HG02759 (cell line): ENCODE data around the gene VPS18.
A peak's percentile ranks its signal among the peaks of the same experiment; 100 is the strongest.

Source experiments
- ATAC-seq: cut with Tn5 transposase; IDR thresholded peaks from one replicate; pipeline ENCODE4 v1.9.1; 2021; ENCODE audit warnings: mild to moderate bottlenecking, moderate library complexity; ENCODE audit not compliant: unreplicated experiment

The VPS18 gene

GRCh38 chr15:40932649-40933516 lies 38.6 kb downstream of the VPS18 start:
- ATAC-seq, result no peak

- no peak for ATAC-seq
Measured at GRCh38 chr15:40933517-40933902, 39.3 kb downstream of the VPS18 start.

DNA sequence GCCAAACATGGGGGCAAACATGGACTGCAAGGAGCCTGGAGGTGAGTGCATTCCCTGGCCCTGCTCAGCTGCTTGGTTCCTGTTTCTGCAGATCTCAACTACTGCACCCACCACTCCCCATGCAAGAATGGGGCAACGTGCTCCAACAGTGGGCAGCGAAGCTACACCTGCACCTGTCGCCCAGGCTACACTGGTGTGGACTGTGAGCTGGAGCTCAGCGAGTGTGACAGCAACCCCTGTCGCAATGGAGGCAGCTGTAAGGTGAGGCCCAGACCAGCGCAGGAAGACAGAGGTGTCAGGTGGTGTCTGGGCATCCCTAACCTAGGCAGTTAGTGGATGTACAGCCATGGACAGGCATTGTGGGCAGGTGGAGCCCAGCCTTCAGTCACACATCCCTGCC lies 40.2 kb downstream of the VPS18 start:
- no peak for ATAC-seq

GRCh38 chr15:40936234-40936708 lies 42.0 kb downstream of the VPS18 start:
- ATAC-seq, result no peak

- ATAC-seq, result no peak
Measured at GRCh38 chr15:40936709-40937666, 42.7 kb downstream of the VPS18 start.

- no peak for ATAC-seq
Measured at GRCh38 chr15:40937762-40938535, 43.7 kb downstream of the VPS18 start.

DNA sequence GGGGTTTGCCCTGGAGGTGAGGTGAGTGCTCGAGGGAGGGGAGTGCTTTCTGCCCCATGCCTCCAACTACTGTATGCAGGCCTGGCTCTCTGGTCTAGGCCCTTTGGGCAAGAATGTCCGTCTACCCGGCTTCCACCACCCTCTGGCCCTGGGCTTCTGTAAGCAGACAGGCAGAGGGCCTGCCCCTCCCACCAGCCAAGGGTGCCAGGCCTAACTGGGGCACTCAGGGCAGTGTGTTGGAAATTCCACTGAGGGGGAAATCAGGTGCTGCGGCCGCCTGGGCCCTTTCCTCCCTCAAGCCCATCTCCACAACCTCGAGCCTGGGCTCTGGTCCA lies 44.3 kb downstream of the VPS18 start:
- no peak for ATAC-seq

DNA sequence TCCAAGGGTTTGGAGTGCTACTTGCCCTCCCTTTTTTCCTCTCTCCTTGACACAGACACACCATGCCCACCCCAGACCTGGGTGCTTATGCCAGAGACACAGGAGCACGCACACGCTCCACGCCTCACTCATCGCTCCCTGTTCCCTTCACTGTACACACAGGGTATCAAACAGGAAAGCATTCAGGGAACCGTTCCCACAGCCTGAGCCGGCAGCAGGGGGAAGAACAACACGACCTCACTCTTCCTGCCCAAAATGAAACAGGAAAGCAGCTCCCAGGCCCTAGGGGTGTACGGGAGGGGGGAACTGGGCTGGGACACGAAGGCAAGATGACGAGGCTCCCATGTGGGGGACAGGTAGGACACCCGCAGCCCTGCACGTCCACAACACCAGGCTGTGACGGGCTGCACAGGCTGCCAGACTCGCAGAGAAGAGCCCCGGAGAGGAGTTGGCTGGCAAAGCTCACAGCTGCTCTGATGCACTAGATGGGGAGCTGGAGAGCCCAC lies 46.1 kb downstream of the VPS18 start:
- no peak for ATAC-seq

DNA sequence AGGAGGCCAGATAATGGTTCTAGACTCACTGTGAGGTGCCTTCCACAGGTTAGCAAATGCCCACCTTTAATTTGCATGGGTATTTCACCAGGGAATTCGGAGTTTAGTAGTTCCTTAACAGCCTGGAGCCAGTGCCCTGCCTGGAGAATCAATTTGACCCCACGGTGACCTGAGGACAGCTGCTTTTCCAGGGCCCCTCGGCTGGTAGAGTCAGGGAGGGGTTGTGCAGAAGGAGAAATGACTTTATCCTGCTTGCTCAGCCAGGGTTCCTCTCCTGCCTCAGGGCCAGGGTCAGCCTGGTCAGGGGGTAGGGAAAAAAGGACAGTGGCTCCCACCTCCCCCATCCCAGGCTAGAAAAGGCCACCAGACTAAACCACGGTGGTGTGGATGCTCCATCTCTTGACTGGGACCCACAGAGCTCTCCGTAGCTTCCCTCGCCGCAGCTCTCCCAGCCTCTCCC lies 46.8 kb downstream of the VPS18 start:
- ATAC-seq, result no peak

- ATAC-seq, result peak; percentile 82
Measured at GRCh38 chr15:40941528-40942336, 47.5 kb downstream of the VPS18 start.

DNA sequence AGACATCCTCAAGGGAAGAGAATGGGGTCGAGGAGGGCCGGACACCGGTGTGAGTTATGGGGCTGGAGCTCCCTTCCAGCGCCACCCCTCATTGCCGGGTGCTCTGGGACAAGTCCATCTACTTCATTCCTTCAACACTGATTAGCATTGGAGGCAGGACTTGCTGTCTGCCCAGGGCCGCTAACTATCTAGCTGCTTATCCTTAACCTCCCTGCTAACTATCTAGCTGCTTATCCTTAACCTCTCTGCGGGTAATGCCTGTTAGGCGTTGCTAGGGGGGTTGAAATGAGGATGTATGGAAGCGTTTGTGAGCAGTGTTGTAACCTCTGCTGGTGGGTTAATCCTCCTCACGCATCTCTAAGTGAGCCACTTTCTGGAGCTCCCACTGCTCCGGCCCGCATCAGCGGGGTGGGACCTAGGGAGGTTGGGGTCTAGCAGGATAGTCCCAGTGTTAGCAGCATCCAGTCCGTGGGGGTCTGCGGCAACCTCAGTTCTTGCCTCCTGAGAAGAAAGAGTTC lies 48.1 kb downstream of the VPS18 start:
- no peak for ATAC-seq

DNA sequence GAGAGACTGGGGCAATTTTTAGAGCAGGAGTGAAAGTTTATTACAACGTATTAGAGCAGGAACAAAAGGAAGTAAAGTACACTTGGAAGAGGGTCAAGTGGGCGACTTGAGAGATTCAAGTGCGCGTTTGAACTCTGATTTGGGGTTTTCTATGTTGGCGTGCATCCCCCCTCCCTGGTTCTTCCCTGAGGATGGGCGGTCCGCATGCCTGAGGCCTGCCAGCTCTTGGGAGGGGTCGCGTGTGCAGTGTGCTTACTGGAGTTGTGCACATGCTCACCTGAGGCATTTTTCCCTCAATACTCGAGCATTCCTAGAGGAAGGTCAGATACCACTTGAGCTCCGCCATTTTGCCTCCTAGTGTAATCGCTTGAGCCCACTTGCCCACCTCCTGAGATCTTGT lies 48.6 kb downstream of the VPS18 start:
- ATAC-seq, result no peak

GRCh38 chr15:40943764-40944365 lies 49.6 kb downstream of the VPS18 start:
- ATAC-seq, result no peak

- ATAC-seq, result no peak
Measured at GRCh38 chr15:40944510-40945296, 50.5 kb downstream of the VPS18 start.

DNA sequence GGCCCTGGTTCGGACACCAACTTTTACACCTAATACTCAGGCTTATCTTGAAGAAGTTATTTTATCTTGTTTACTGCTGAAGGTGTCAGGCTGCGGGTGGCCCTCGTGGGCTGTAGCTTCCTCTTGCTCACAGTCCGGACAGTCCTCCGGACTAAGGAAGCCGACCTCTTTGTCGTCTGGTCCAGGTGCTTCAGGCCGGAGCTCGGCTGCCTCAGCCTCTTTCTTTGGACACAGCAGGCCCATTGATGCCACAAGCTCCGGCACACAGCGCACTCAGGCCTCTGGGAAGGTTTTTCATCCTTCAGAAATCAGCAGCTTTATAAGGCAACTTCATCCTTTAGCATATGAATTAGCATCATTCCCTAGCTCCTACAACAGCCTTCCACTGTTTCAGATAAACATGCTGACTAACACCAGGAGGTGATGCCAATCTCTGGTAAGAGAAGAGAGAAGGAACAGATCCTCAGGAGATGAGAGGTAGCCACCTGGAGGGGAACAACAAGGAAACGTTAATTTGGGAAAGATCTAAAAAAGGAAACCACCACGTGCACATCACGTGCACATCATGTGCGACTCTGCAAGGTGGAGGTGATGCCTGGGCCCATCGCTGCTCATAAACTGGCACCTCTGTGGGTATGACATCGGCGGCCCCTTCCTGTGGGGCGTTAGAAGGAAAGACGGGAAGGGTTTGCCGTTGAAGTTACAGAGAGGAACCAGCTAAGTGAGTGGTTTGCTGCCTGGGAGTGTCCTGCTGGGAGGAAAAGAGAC lies 54.6 kb downstream of the VPS18 start:
- no peak for ATAC-seq

GRCh38 chr15:40949756-40950207 lies 55.5 kb downstream of the VPS18 start:
- ATAC-seq, result no peak

DNA sequence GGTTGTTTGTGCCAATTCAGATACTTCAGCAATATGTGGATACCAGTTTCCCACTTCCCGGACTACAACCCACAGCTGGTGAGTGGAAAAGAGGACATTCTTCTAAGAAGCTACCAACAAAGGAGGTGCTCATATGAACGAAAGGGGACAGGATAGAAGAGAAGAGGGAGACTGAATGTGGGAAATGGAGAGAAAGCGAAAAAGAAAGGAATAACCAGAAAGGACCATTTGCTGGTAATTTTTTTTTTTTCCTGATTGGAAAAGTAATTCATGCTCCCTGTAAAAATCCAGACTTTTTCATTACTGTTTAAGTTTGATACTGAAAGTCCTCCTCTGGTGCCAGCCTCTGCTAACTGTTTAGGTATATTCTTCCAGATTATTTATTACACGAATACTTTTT lies 57.5 kb downstream of the VPS18 start:
- no peak for ATAC-seq
